ENCODE data around the gene COQ8B. TPM values are rescaled to one million over a fixed set of nuclear protein-coding genes. Genes with fewer than 3 reads are reported as not detected.

COQ8B gene
- polyA plus RNA-seq, 1 experiment = 35.3 TPM

GRCh38 chr19:40686882-40687524 lies 29.7 kb downstream of the COQ8B start:
- no peak for DNase-seq (ENCODE audit: low read depth)
- POLR2A ChIA-PET = no interaction called here
- TF ChIP-seq CTCF (IDR thresholded peaks at IDR 0.05; ENCODE audit: insufficient read depth, low read depth, low read length) = no peak
- peaks cover 30% of the 10 kb centered on the region for H3K36me3 ChIP-seq (ENCODE audit: control insufficient read depth, insufficient read depth, low read length)
- no peaks in the 10 kb centered on the region for H3K27me3 ChIP-seq (ENCODE audit: control insufficient read depth, insufficient read depth, low read length)
- no peak overlapping the region for H3K4me3 ChIP-seq (ENCODE audit: low read depth, low read length)
- CTCF ChIA-PET = interaction anchor here (2.6 kb wide), 1 partner anchor 24 kb away, joined by 10 read pairs; no protein-coding TSS in a partner anchor

GRCh38 chr19:40685563-40685962 lies 31.1 kb downstream of the COQ8B start:
- no peak for TF ChIP-seq CTCF (IDR thresholded peaks at IDR 0.05; ENCODE audit: insufficient read depth, low read depth, low read length)
- CTCF ChIA-PET = interaction anchor here (2.6 kb wide), 1 partner anchor 22 kb away, joined by 10 read pairs; no protein-coding TSS in a partner anchor
- Histone ChIP-seq H3K4me3 (ENCODE audit: low read depth, low read length) (no peak overlapping the region), H3K27me3 (ENCODE audit: control insufficient read depth, insufficient read depth, low read length) (no peaks in the 10 kb centered on the region), H3K36me3 (ENCODE audit: control insufficient read depth, insufficient read depth, low read length) (peaks cover 36% of the 10 kb centered on the region)
- POLR2A ChIA-PET = no interaction called here
- DNase-seq (ENCODE audit: low read depth) = no peak

- no peaks in the 10 kb centered on the region for H3K27me3 ChIP-seq (ENCODE audit: control insufficient read depth, insufficient read depth, low read length)
- DNase-seq (ENCODE audit: low read depth) = no peak
- H3K4me3 ChIP-seq (ENCODE audit: low read depth, low read length) = no peak overlapping the region
- ChIA-PET POLR2A (no interaction called here), CTCF (no interaction called here)
- H3K36me3 ChIP-seq (ENCODE audit: control insufficient read depth, insufficient read depth, low read length) = peaks cover 37% of the 10 kb centered on the region
- no peak for TF ChIP-seq CTCF (IDR thresholded peaks at IDR 0.05; ENCODE audit: insufficient read depth, low read depth, low read length)
Observed at GRCh38 chr19:40685016-40685526, 31.6 kb downstream of the COQ8B start.

- CTCF ChIA-PET = interaction anchor here (1.5 kb wide), 1 partner anchor 11 kb away, joined by 4 read pairs; no protein-coding TSS in a partner anchor
- peaks cover 37% of the 10 kb centered on the region for H3K36me3 ChIP-seq (ENCODE audit: control insufficient read depth, insufficient read depth, low read length)
- no peaks in the 10 kb centered on the region for H3K27me3 ChIP-seq (ENCODE audit: control insufficient read depth, insufficient read depth, low read length)
- POLR2A ChIA-PET = no interaction called here
- no peak for DNase-seq (ENCODE audit: low read depth)
- no peak overlapping the region for H3K4me3 ChIP-seq (ENCODE audit: low read depth, low read length)
- no peak for TF ChIP-seq CTCF (IDR thresholded peaks at IDR 0.05; ENCODE audit: insufficient read depth, low read depth, low read length)
Observed at GRCh38 chr19:40684280-40684679, 32.4 kb downstream of the COQ8B start.

GRCh38 chr19:40683437-40683836 lies 33.2 kb downstream of the COQ8B start:
- ChIA-PET CTCF (interaction anchor here (0.9 to 1.5 kb wide), 2 partner anchors 10 to 20 kb away, joined by 4 read pairs; no protein-coding TSS in a partner anchor), POLR2A (no interaction called here)
- Histone ChIP-seq H3K36me3 (ENCODE audit: control insufficient read depth, insufficient read depth, low read length) (peaks cover 37% of the 10 kb centered on the region), H3K4me3 (ENCODE audit: low read depth, low read length) (no peak overlapping the region), H3K27me3 (ENCODE audit: control insufficient read depth, insufficient read depth, low read length) (no peaks in the 10 kb centered on the region)
- DNase-seq (ENCODE audit: low read depth) = no peak
- TF ChIP-seq CTCF (IDR thresholded peaks at IDR 0.05; ENCODE audit: insufficient read depth, low read depth, low read length) = no peak

All from BJ (cell line).